CD4-positive, alpha-beta T cell (primary cell): ENCODE measurements around the gene PRR15. TPM values are rescaled to one million over a fixed set of nuclear protein-coding genes. Genes with fewer than 3 reads are reported as not detected.

ENCODE experiments used
- ATAC-seq: fragments of 200-7000 bp; cut with Tn5 transposase; one replicate; pipeline ENCODE4 v1.10.0; 2022; ENCODE audit warnings: mild to moderate bottlenecking; ENCODE audit not compliant: poor library complexity
- CTCF ChIA-PET: fragments of 350-600 bp; sonication (Branson Sonifier 250); formaldehyde crosslinking; loops from one replicate; lab custom pipeline; 2021; ENCODE audit warnings: antibody characterized with exemption, inconsistent platforms; lab: Charles Lee
- POLR2A ChIA-PET: fragments of 350-600 bp; sonication (Branson Sonifier 250); formaldehyde crosslinking; loops from one replicate; lab custom pipeline; 2021; ENCODE audit warnings: antibody characterized with exemption, inconsistent platforms; lab: Charles Lee
- DNase-seq, 14 experiments: peaks; one replicate each; pipeline ENCODE4 v3.0.0-alpha.2; 2013 to 2020; ENCODE audit warnings: mixed read lengths in 2 of 14
- H3K27ac ChIP-seq, 2 donors: one replicate each; pipeline versions ENCODE4 v1.5.1 to v1.7.0; 2013; ENCODE audit warnings: low read length in 2 of 2, low read depth in 1 of 2, mild to moderate bottlenecking in 1 of 2
- H3K27me3 ChIP-seq, 2 experiments: 1 replicate in 1 of 2; 2 replicates in 1 of 2; pipeline versions ENCODE4 v1.6.1 to v1.7.0; 2013; ENCODE audit warnings: low read length in 2 of 2, control low read depth in 1 of 2, mild to moderate bottlenecking in 1 of 2, moderate library complexity in 1 of 2; ENCODE audit not compliant: insufficient read depth in 2 of 2, control insufficient read depth in 1 of 2
- H3K36me3 ChIP-seq: one replicate; pipeline ENCODE4 v1.6.1; 2013; ENCODE audit warnings: low read length, control low read depth; ENCODE audit not compliant: insufficient read depth
- H3K4me1 ChIP-seq: one replicate; pipeline ENCODE4 v1.6.1; 2013; ENCODE audit warnings: low read length, control low read depth; ENCODE audit not compliant: insufficient read depth
- H3K4me3 ChIP-seq: one replicate; pipeline ENCODE4 v1.5.1; 2013; ENCODE audit warnings: mild to moderate bottlenecking, low read length, moderate library complexity
- H3K9me3 ChIP-seq, 2 experiments: 1 replicate in 1 of 2; 2 replicates in 1 of 2; pipeline versions ENCODE4 v1.6.1 to v1.7.0; 2013; ENCODE audit warnings: low read length in 2 of 2, mild to moderate bottlenecking in 2 of 2, control low read depth in 1 of 2, moderate library complexity in 1 of 2; ENCODE audit not compliant: control insufficient read depth in 1 of 2, insufficient read depth in 1 of 2
- H3K27ac Mint-ChIP-seq: one replicate; pipeline ENCODE4 v1.8.0; 2020; ENCODE audit warnings: mixed read lengths
- H3K27me3 Mint-ChIP-seq: one replicate; pipeline ENCODE4 v1.8.0; 2021; ENCODE audit warnings: mixed read lengths
- H3K36me3 Mint-ChIP-seq: one replicate; pipeline ENCODE4 v1.8.0; 2021; ENCODE audit warnings: low read depth, mixed read lengths
- H3K4me1 Mint-ChIP-seq: one replicate; pipeline ENCODE4 v1.8.0; 2021; ENCODE audit warnings: low read depth, mixed read lengths
- H3K4me3 Mint-ChIP-seq: one replicate; pipeline ENCODE4 v1.8.0; 2020; ENCODE audit warnings: mild to moderate bottlenecking, mixed read lengths
- H3K9me3 Mint-ChIP-seq: one replicate; pipeline ENCODE4 v1.8.0; 2020; ENCODE audit warnings: mixed read lengths
- CTCF ChIP-seq: fragments of 200-600 bp; IDR thresholded peaks from one replicate; pipeline ENCODE4 v1.8.0; 2022; ENCODE audit warnings: antibody characterized with exemption, mild to moderate bottlenecking
- intact Hi-C, 2 experiments: fragments of 100-400 bp; cut with DNase I in 1 of 2; cut with micrococcal nuclease in 1 of 2; formaldehyde crosslinking; loops; one replicate each; pipeline versions ENCODE4 v1.15.1 to v1.9.0; 2023 to 2025; cut with DNase I, micrococcal nuclease
- total RNA-seq, 174 experiments: library from RNA in 2 of 174; stranded (reverse) in 2 of 174; gene quantifications; one replicate each; pipeline ENCODE4 v1.2.3 and lab custom pipeline; 2021 to 2026

Gene PRR15
- total RNA-seq, 2 experiments from 2014 or later, result not detected

- Mint-ChIP-seq H3K36me3 (no peaks in the 10 kb centered on the region), H3K4me1 (peaks cover 4% of the 10 kb centered on the region), H3K9me3 (no peaks in the 10 kb centered on the region), H3K4me3 (no peak overlapping the region), H3K27ac (no peak overlapping the region), H3K27me3 (no peaks in the 10 kb centered on the region)
- H3K9me3 ChIP-seq, result peaks cover 0 to 4% of the 10 kb centered on the region in 2 experiments
- ATAC-seq (no peak), DNase-seq (no peak)
- CTCF ChIA-PET, result no interaction called here
- intact Hi-C loops, result no loop called here
- no peak for TF ChIP-seq CTCF
- no peaks in the 10 kb centered on the region for H3K4me1 ChIP-seq
- H3K27ac ChIP-seq, result no peak overlapping the region
- no peak overlapping the region for H3K4me3 ChIP-seq
- POLR2A ChIA-PET, result no interaction called here
- peaks cover 0 to 2% of the 10 kb centered on the region in 2 experiments for H3K27me3 ChIP-seq
- no peaks in the 10 kb centered on the region for H3K36me3 ChIP-seq
These were observed 29.2 kb downstream of the PRR15 start for GRCh38 chr7:29592866-29593265.

GRCh38 chr7:29593459-29593858 is 29.8 kb downstream of the PRR15 start:
- H3K4me1 Mint-ChIP-seq, result peaks cover 4% of the 10 kb centered on the region
- intact Hi-C loops, result no loop called here
- H3K9me3 ChIP-seq, result peaks cover 0 to 4% of the 10 kb centered on the region in 2 experiments
- peaks cover 0 to 2% of the 10 kb centered on the region in 2 experiments for H3K27me3 ChIP-seq
- no peaks in the 10 kb centered on the region for H3K27me3 Mint-ChIP-seq
- no peak for TF ChIP-seq CTCF
- H3K27ac ChIP-seq, result no peak overlapping the region
- no peaks in the 10 kb centered on the region for H3K9me3 Mint-ChIP-seq
- H3K27ac Mint-ChIP-seq, result no peak overlapping the region
- CTCF ChIA-PET, result no interaction called here
- no peaks in the 10 kb centered on the region for H3K4me1 ChIP-seq
- H3K4me3 ChIP-seq, result no peak overlapping the region
- no peak overlapping the region for H3K4me3 Mint-ChIP-seq
- POLR2A ChIA-PET, result no interaction called here
- H3K36me3 ChIP-seq, result no peaks in the 10 kb centered on the region
- DNase-seq, result no peak
- no peaks in the 10 kb centered on the region for H3K36me3 Mint-ChIP-seq
- no peak for ATAC-seq

- H3K36me3 ChIP-seq, result no peaks in the 10 kb centered on the region
- no peaks in the 10 kb centered on the region for H3K4me1 ChIP-seq
- H3K27me3 ChIP-seq, result no peaks in the 10 kb centered on the region
- H3K27ac ChIP-seq, result no peak overlapping the region
- ATAC-seq, result no peak
- no peaks in the 10 kb centered on the region for H3K4me1 Mint-ChIP-seq
- H3K9me3 Mint-ChIP-seq, result no peaks in the 10 kb centered on the region
- intact Hi-C loops, result no loop called here
- POLR2A ChIA-PET, result no interaction called here
- CTCF ChIA-PET, result no interaction called here
- no peak for TF ChIP-seq CTCF
- DNase-seq, result no peak
- no peaks in the 10 kb centered on the region for H3K36me3 Mint-ChIP-seq
- H3K4me3 ChIP-seq, result no peak overlapping the region
- peaks cover 9% of the 10 kb centered on the region for H3K27me3 Mint-ChIP-seq
- no peak overlapping the region for H3K27ac Mint-ChIP-seq
- H3K9me3 ChIP-seq, result no peaks in the 10 kb centered on the region
- no peak overlapping the region for H3K4me3 Mint-ChIP-seq
These were observed 33.1 kb downstream of the PRR15 start for GRCh38 chr7:29596593-29597178.
